HepG2 (cell line): ENCODE measurements around the gene FNDC7. TPM values are rescaled to one million over a fixed set of nuclear protein-coding genes. Genes with fewer than 3 reads are reported as not detected.

Experiments used
- ATAC-seq: fragments of 200-7000 bp; cut with Tn5 transposase; 3 replicates; pipeline ENCODE4 v1.9.1; 2020; ENCODE audit warnings: mild to moderate bottlenecking, moderate library complexity
- BruUV-seq: library from RNA; stranded (reverse); fragments of 400-500 nt; replicated peaks from 2 replicates; lab custom pipeline; 2021; lab: Mats Ljungman, UMichigan
- CTCF ChIA-PET: fragments of 300-600 bp; formaldehyde crosslinking; extraction: SDS; loops from one replicate; lab custom pipeline; 2021; ENCODE audit warnings: low total read pairs, inconsistent platforms, low intra/inter-chr PET ratio; lab: Yijun Ruan, JAX
- POLR2A ChIA-PET: fragments of 350-600 bp; sonication (Branson Sonifier 250); formaldehyde crosslinking; loops from one replicate; lab custom pipeline; 2020; ENCODE audit warnings: antibody characterized with exemption, inconsistent platforms; lab: Yijun Ruan, JAX
- DNase-seq: peaks from one replicate; pipeline ENCODE4 v3.0.0-alpha.2; 2015; ENCODE audit warnings: low spot score
- FAIRE-seq: peaks from 3 replicates; lab custom pipeline; 2011; peaks lifted over from hg19 to GRCh38; lab: Jason Lieb, UNC
- H2AFZ ChIP-seq: one replicate; pipeline ENCODE4 v1.6.1; 2011; ENCODE audit warnings: low read length, inconsistent platforms
- H3K27ac ChIP-seq: fragments of 300-600 bp; 3 replicates; pipeline ENCODE4 v1.8.0; 2011; ENCODE audit warnings: mixed run types, mild to moderate bottlenecking, mixed read lengths, low read length, inconsistent platforms; ENCODE audit not compliant: insufficient read depth; ENCODE audit errors: extremely low read length
- H3K27me3 ChIP-seq, 2 experiments: fragments of 200-600 bp in 1 of 2; 2 replicates in 1 of 2; 3 replicates in 1 of 2; pipeline versions ENCODE4 v1.6.0 to v1.8.0; 2011; ENCODE audit warnings: low read length in 2 of 2, mild to moderate bottlenecking in 2 of 2, moderate library complexity in 2 of 2, inconsistent platforms in 1 of 2; ENCODE audit not compliant: insufficient read depth in 2 of 2, control insufficient read depth in 1 of 2
- H3K36me3 ChIP-seq, 2 experiments: fragments of 200-600 bp in 1 of 2; replicated peaks in 1 of 2; 2 replicates in 1 of 2; 3 replicates in 1 of 2; pipeline versions ENCODE4 v1.5.1 to v1.8.0; 2011; ENCODE audit warnings: low read length in 2 of 2, inconsistent platforms in 1 of 2; ENCODE audit not compliant: insufficient read depth in 2 of 2, control insufficient read depth in 1 of 2
- H3K4me1 ChIP-seq: 2 replicates; pipeline ENCODE4 v1.5.1; 2012; ENCODE audit warnings: low read length, inconsistent platforms; ENCODE audit not compliant: insufficient read depth
- H3K4me2 ChIP-seq: 2 replicates; pipeline ENCODE4 v1.6.0; 2011; ENCODE audit warnings: low read depth, low read length, inconsistent platforms
- H3K4me3 ChIP-seq, 3 experiments: fragments of 200-600 bp in 1 of 3; sonication (generic), shearing (Covaris generic) in 1 of 3; replicated peaks in 1 of 3; 2 replicates each; pipeline ENCODE4 v1.5.1; 2011 to 2016; ENCODE audit warnings: low read length in 3 of 3, inconsistent platforms in 2 of 3, low read depth in 2 of 3, mild to moderate bottlenecking in 2 of 3, control low read depth in 1 of 3, mixed read lengths in 1 of 3; ENCODE audit not compliant: insufficient read depth in 1 of 3
- H3K79me2 ChIP-seq: one replicate; pipeline ENCODE4 v1.6.1; 2011; ENCODE audit warnings: low read length, inconsistent platforms; ENCODE audit not compliant: insufficient read depth
- H3K9ac ChIP-seq: 2 replicates; pipeline ENCODE4 v1.6.0; 2011; ENCODE audit warnings: mild to moderate bottlenecking, low read depth, low read length, inconsistent platforms; ENCODE audit not compliant: insufficient read depth
- H3K9me3 ChIP-seq: 2 replicates; pipeline ENCODE4 v1.5.1; 2012; ENCODE audit warnings: mild to moderate bottlenecking, low read length
- H4K20me1 ChIP-seq: 2 replicates; pipeline ENCODE4 v1.6.0; 2011; ENCODE audit warnings: inconsistent platforms, mild to moderate bottlenecking, low read length, moderate library complexity; ENCODE audit not compliant: insufficient read depth
- ATF7 ChIP-seq, 2 experiments: fragments of 450-650 bp in 1 of 2; sonication (generic) in 1 of 2; formaldehyde crosslinking in 1 of 2; IDR thresholded peaks; 2 replicates each; pipeline versions ENCODE4 v1.4.0 to v1.6.1; 2016 to 2020; ENCODE audit warnings: antibody characterized with exemption in 1 of 2, mild to moderate bottlenecking in 1 of 2, missing genetic modification reagents in 1 of 2
- ETV6 ChIP-seq: sonication (generic); formaldehyde crosslinking; conservative IDR thresholded peaks from 2 replicates; pipeline ENCODE4 v1.4.0; 2020; ENCODE audit warnings: missing genetic modification reagents
- FOXC1 ChIP-seq: sonication (generic); formaldehyde crosslinking; IDR thresholded peaks from 2 replicates; pipeline ENCODE4 v1.8.0; 2022; ENCODE audit warnings: mild to moderate bottlenecking, missing genetic modification reagents, borderline replicate concordance
- FUBP1 ChIP-seq: sonication (generic); formaldehyde crosslinking; IDR thresholded peaks from 2 replicates; pipeline ENCODE4 v1.5.1; 2020; ENCODE audit warnings: missing genetic modification reagents, mild to moderate bottlenecking, borderline replicate concordance
- GZF1 ChIP-seq: sonication (generic); formaldehyde crosslinking; IDR thresholded peaks from 2 replicates; pipeline ENCODE4 v1.5.1; 2020; ENCODE audit warnings: mild to moderate bottlenecking, missing genetic modification reagents
- TBP ChIP-seq: sonication (generic); formaldehyde crosslinking; IDR thresholded peaks from 2 replicates; pipeline ENCODE4 v1.5.0; 2020; ENCODE audit warnings: missing genetic modification reagents
- ZNF333 ChIP-seq: sonication (generic); formaldehyde crosslinking; IDR thresholded peaks from 2 replicates; pipeline ENCODE4 v1.4.0; 2020; ENCODE audit warnings: mild to moderate bottlenecking, missing genetic modification reagents, borderline replicate concordance
- WGBS: methylation state at CpG from one replicate; pipeline ENCODE4 v1.1.6; 2017; ENCODE audit warnings: low lambda C conversion rate; 5-methylcytosine and 5-hydroxymethylcytosine counted together
- in situ Hi-C: cut with HindIII; loops from 2 replicates; pipeline ENCODE4 v1.10.0; 2017; ENCODE audit warnings: low pct_unique_long_range_greater_than_20kb; ENCODE audit not compliant: extremely low pct_ligation_motif_present
- intact Hi-C: fragments of 100-400 bp; cut with micrococcal nuclease; formaldehyde crosslinking; loops from one replicate; pipeline ENCODE4 v1.10.0; 2022; ENCODE audit not compliant: unreplicated experiment
- polyA plus RNA-seq, 8 experiments: library from polyadenylated mRNA; depleted of rRNA in 3 of 8; stranded (reverse) in 7 of 8; unstranded in 1 of 8; fragments of >200 nt; fragmentation: Illumina TruSeq in 4 of 8; extraction: Trizol in 4 of 8; gene quantifications; 2 replicates each; pipeline versions ENCODE4 v1.2.1 to v1.2.3, GENCODE V29; 2011 to 2016; ENCODE audit warnings: low read depth in 4 of 8, missing spikeins in 1 of 8, mixed read lengths in 1 of 8; ENCODE audit not compliant: insufficient read depth in 1 of 8
- total RNA-seq, 5 experiments: library from RNA; depleted of rRNA; stranded (reverse); fragments of >200 nt; fragmentation: Illumina TruSeq; extraction: Trizol; gene quantifications; 2 replicates each; pipeline ENCODE4 v1.2.3, GENCODE V29; 2016; ENCODE audit warnings: low read depth in 1 of 5

Gene FNDC7
- total and polyA plus RNA-seq, 2 of the 13 experiments (the other 11 are each of a cell fraction or from before 2014, with no cell fraction given) = 0.03 TPM; not detected in 1

GRCh38 chr1:108767115-108767514 is 54.4 kb downstream of the FNDC7 start (continued):
- no peak for TF ChIP-seq FUBP1 (CRISPR knock-in tag)
- TF ChIP-seq TBP (CRISPR knock-in tag) = no peak
- TF ChIP-seq ZNF333 (CRISPR knock-in tag) = no peak
- TF ChIP-seq GZF1 (CRISPR knock-in tag) = no peak
- TF ChIP-seq, all 625 proteins: peak for 0

GRCh38 chr1:108767708-108768107 is 55.0 kb downstream of the FNDC7 start:
- peaks cover 5 to 18% of the 10 kb centered on the region in 2 experiments; a peak in 3 of 5 replicates for H3K36me3 ChIP-seq
- in situ Hi-C loops = no loop called here
- H2AFZ ChIP-seq = no peak overlapping the region
- CTCF ChIA-PET = no interaction called here
- no peak overlapping the region for H3K27ac ChIP-seq
- H3K4me1 ChIP-seq = no peaks in the 10 kb centered on the region
- no peak overlapping the region for H3K4me2 ChIP-seq
- H3K27me3 ChIP-seq = no peaks in the 10 kb centered on the region
- no peaks in the 10 kb centered on the region for H4K20me1 ChIP-seq
- H3K79me2 ChIP-seq = no peaks in the 10 kb centered on the region
- 76% methylated on average over 3 of the region's 3 CpGs for WGBS
- H3K4me3 ChIP-seq = no peak overlapping the region
- BruUV-seq = no TSS peak
- intact Hi-C loops = no loop called here
- TF ChIP-seq FOXC1 (CRISPR knock-in tag) (no peak), ATF7 (IDR thresholded peaks at IDR 0.05) (peak; percentile 59), ATF7 (CRISPR knock-in tag; IDR thresholded peaks at IDR 0.05) (no peak), ETV6 (no peak)
- TF ChIP-seq, all 625 proteins: peak for 1
- FAIRE-seq = no peak
- no peak for ATAC-seq
- Histone ChIP-seq H3K9ac (no peak overlapping the region), H3K9me3 (no peaks in the 10 kb centered on the region)
- DNase-seq = no peak
- POLR2A ChIA-PET = no interaction called here
